ENCODE results near the gene HLA-DRA.

Gene HLA-DRA

GRCh38 chr6:32483968-32484613, 44.4 kb downstream of the HLA-DRA start:
- H3F3A ChIP-seq (ENCODE audit: low read depth), result no peaks in the 10 kb centered on the region
- H3K9ac ChIP-seq (ENCODE audit: low read depth, low read length, poor library complexity, severe bottlenecking), result no peak overlapping the region
- no peaks in the 10 kb centered on the region for H3K4me1 ChIP-seq (ENCODE audit: insufficient read depth, low read length, poor library complexity, severe bottlenecking)
- H3K4me3 ChIP-seq (ENCODE audit: low read length, poor library complexity, severe bottlenecking), result no peak overlapping the region
- H3K4me2 ChIP-seq (ENCODE audit: low read depth, low read length, poor library complexity, severe bottlenecking), result no peak overlapping the region
- H4K20me1 ChIP-seq (ENCODE audit: insufficient read depth, low read length, poor library complexity, severe bottlenecking), result no peaks in the 10 kb centered on the region
- no peaks in the 10 kb centered on the region for H3K36me3 ChIP-seq (ENCODE audit: insufficient read depth, low read length)
- peaks cover 7% of the 10 kb centered on the region for H3K27me3 ChIP-seq (ENCODE audit: insufficient read depth, low read length, poor library complexity, severe bottlenecking)
- H3K9me2 ChIP-seq (replicated peaks; ENCODE audit: low read depth, low read length), result no peaks in the 10 kb centered on the region
- H3K79me2 ChIP-seq (ENCODE audit: insufficient read depth, low read length), result no peaks in the 10 kb centered on the region
- no peak overlapping the region for H2AFZ ChIP-seq (ENCODE audit: low read length)
- no peaks in the 10 kb centered on the region for H3K9me3 ChIP-seq (ENCODE audit: insufficient read depth, low read depth, low read length)
- TF ChIP-seq, protein P1, sequence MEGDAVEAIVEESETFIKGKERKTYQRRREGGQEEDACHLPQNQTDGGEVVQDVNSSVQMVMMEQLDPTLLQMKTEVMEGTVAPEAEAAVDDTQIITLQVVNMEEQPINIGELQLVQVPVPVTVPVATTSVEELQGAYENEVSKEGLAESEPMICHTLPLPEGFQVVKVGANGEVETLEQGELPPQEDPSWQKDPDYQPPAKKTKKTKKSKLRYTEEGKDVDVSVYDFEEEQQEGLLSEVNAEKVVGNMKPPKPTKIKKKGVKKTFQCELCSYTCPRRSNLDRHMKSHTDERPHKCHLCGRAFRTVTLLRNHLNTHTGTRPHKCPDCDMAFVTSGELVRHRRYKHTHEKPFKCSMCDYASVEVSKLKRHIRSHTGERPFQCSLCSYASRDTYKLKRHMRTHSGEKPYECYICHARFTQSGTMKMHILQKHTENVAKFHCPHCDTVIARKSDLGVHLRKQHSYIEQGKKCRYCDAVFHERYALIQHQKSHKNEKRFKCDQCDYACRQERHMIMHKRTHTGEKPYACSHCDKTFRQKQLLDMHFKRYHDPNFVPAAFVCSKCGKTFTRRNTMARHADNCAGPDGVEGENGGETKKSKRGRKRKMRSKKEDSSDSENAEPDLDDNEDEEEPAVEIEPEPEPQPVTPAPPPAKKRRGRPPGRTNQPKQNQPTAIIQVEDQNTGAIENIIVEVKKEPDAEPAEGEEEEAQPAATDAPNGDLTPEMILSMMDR (conservative IDR thresholded peaks at IDR 0.05; ENCODE audit: low read length), result no peak
- TF ChIP-seq EZH2phosphoT487 (IDR thresholded peaks at IDR 0.05; ENCODE audit: borderline replicate concordance), result no peak

DNA sequence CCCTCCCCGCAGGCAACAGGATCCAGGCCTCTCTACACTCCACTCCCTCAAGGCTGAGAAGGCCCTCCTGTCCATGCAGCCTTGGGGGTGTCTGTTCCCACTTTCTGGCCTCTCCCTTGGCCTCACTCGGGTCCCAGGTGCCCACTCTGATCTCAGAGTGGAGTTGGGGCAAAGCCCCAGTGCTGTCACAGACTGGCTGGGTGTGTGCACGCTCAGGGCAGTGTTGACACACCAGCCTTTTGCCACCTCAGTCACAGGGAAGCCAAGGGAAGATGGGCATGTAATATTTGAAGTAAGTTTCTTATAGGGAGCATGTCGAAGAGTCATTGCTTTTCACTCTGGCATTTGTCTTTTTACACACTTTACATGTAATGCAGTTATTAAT, 44.9 kb downstream of the HLA-DRA start:
- TF ChIP-seq, protein P1 (conservative IDR thresholded peaks at IDR 0.05; ENCODE audit: low read length), result no peak
- no peak for TF ChIP-seq EZH2phosphoT487 (IDR thresholded peaks at IDR 0.05; ENCODE audit: borderline replicate concordance)
- Histone ChIP-seq H3K9me3 (ENCODE audit: insufficient read depth, low read depth, low read length) (no peaks in the 10 kb centered on the region), H2AFZ (ENCODE audit: low read length) (no peak overlapping the region), H3K36me3 (ENCODE audit: insufficient read depth, low read length) (no peaks in the 10 kb centered on the region), H3F3A (ENCODE audit: low read depth) (no peaks in the 10 kb centered on the region), H3K4me1 (ENCODE audit: insufficient read depth, low read length, poor library complexity, severe bottlenecking) (no peaks in the 10 kb centered on the region), H3K27me3 (ENCODE audit: insufficient read depth, low read length, poor library complexity, severe bottlenecking) (peaks cover 7% of the 10 kb centered on the region), H3K4me2 (ENCODE audit: low read depth, low read length, poor library complexity, severe bottlenecking) (no peak overlapping the region), H3K4me3 (ENCODE audit: low read length, poor library complexity, severe bottlenecking) (no peak overlapping the region), H3K9ac (ENCODE audit: low read depth, low read length, poor library complexity, severe bottlenecking) (no peak overlapping the region), H3K9me2 (replicated peaks; ENCODE audit: low read depth, low read length) (no peaks in the 10 kb centered on the region), H3K79me2 (ENCODE audit: insufficient read depth, low read length) (no peaks in the 10 kb centered on the region), H4K20me1 (ENCODE audit: insufficient read depth, low read length, poor library complexity, severe bottlenecking) (no peaks in the 10 kb centered on the region)

DNA sequence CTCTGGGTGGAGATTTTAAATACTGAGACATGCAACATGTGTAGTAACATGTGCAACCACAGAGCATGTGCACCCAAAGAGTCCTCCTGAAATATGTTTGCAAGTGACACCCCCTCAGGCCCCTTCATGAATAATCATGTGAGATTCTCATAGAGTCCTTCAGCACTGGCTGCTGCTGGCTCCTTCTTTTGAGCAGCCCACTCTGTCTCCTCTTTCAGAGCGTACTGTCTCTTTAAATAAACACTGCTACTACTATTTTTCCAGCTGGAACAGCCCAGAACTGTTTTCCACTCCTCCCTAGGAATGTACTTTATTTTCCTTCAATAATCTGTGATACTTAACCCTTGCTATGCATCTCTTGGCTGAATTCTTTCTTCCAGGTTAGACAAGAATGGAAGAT, 48.4 kb downstream of the HLA-DRA start:
- Histone ChIP-seq H3K27me3 (ENCODE audit: insufficient read depth, low read length, poor library complexity, severe bottlenecking) (no peaks in the 10 kb centered on the region), H4K20me1 (ENCODE audit: insufficient read depth, low read length, poor library complexity, severe bottlenecking) (no peaks in the 10 kb centered on the region), H3K36me3 (ENCODE audit: insufficient read depth, low read length) (no peaks in the 10 kb centered on the region), H3K9me2 (replicated peaks; ENCODE audit: low read depth, low read length) (no peaks in the 10 kb centered on the region), H3K4me3 (ENCODE audit: low read length, poor library complexity, severe bottlenecking) (no peak overlapping the region), H3K4me2 (ENCODE audit: low read depth, low read length, poor library complexity, severe bottlenecking) (no peak overlapping the region), H3K9me3 (ENCODE audit: insufficient read depth, low read depth, low read length) (no peaks in the 10 kb centered on the region), H2AFZ (ENCODE audit: low read length) (no peak overlapping the region), H3K79me2 (ENCODE audit: insufficient read depth, low read length) (no peaks in the 10 kb centered on the region), H3K4me1 (ENCODE audit: insufficient read depth, low read length, poor library complexity, severe bottlenecking) (no peaks in the 10 kb centered on the region), H3K9ac (ENCODE audit: low read depth, low read length, poor library complexity, severe bottlenecking) (no peak overlapping the region), H3F3A (ENCODE audit: low read depth) (no peaks in the 10 kb centered on the region)
- TF ChIP-seq EZH2phosphoT487 (IDR thresholded peaks at IDR 0.05; ENCODE audit: borderline replicate concordance), result no peak
- TF ChIP-seq, protein P1 (conservative IDR thresholded peaks at IDR 0.05; ENCODE audit: low read length), result no peak
